ENCODE measurements around the gene FGFR2. TPM values are rescaled to one million over a fixed set of nuclear protein-coding genes. Genes with fewer than 3 reads are reported as not detected.

Gene FGFR2
- total and polyA plus RNA-seq, 9 of the 15 experiments (the other 6 are each of a cell fraction or from before 2014, with no cell fraction given): 0.20 TPM; not detected in 8

- ChIA-PET POLR2A (no interaction called here), CTCF (ENCODE audit: low intra/inter-chr PET ratio) (no interaction called here)
- Histone ChIP-seq H3K4me3 (no peak overlapping the region), H2AFZ (ENCODE audit: low read depth, low read length) (no peak overlapping the region), H3K9me1 (ENCODE audit: control insufficient read depth, insufficient read depth, low read length) (no peaks in the 10 kb centered on the region), H3K9me3 (replicated peaks; ENCODE audit: control insufficient read depth, insufficient read depth, low read depth, low read length) (no peaks in the 10 kb centered on the region), H3K9ac (ENCODE audit: insufficient read depth in 1 of 2, low read depth in 2 of 2, low read length in 2 of 2) (no peak overlapping the region), H3K4me1 (replicated peaks in 1 of 2; ENCODE audit: control insufficient read depth in 2 of 2, insufficient read depth in 2 of 2, low read length in 2 of 2) (no peaks in the 10 kb centered on the region), H4K20me1 (replicated peaks; ENCODE audit: control insufficient read depth, insufficient read depth, low read length) (no peaks in the 10 kb centered on the region), H3K27me3 (ENCODE audit: control insufficient read depth in 2 of 2, insufficient read depth in 2 of 2, low read length in 2 of 2) (peaks cover 0 to 15% of the 10 kb centered on the region in 2 experiments; a peak in 3 of 5 replicates), H3K79me2 (ENCODE audit: control insufficient read depth, insufficient read depth, low read length) (no peaks in the 10 kb centered on the region), H3K27ac (ENCODE audit: extremely low read depth, low read depth, low read length) (no peak overlapping the region), H3K4me2 (ENCODE audit: insufficient read depth, low read length) (no peak overlapping the region), H3K36me3 (ENCODE audit: control insufficient read depth, insufficient read depth, low read length) (no peaks in the 10 kb centered on the region)
- no peak for ATAC-seq
- WGBS (ENCODE audit: insufficient coverage, low coverage, missing lambda C conversion rate): 3% methylated on average over 8 of the region's 16 CpGs
- DNase-seq (ENCODE audit: extremely low read depth in 1 of 4, low spot score in 3 of 4): no peak
- intact Hi-C loops (cut with micrococcal nuclease): no loop called here
- in situ Hi-C loops (cut with MboI): no loop called here
- FAIRE-seq: no peak
- BruUV-seq (replicated peaks): no TSS peak
- TF ChIP-seq ZNF830 (CRISPR knock-in tag; IDR thresholded peaks at IDR 0.05) (no peak), ZNF707 (CRISPR knock-in tag; conservative IDR thresholded peaks at IDR 0.05) (no peak), PHF20 (IDR thresholded peaks at IDR 0.05; ENCODE audit: partially characterized antibody) (no peak), GATAD2B (IDR thresholded peaks at IDR 0.05; ENCODE audit: borderline replicate concordance) (no peak), E2F8 (IDR thresholded peaks at IDR 0.05; ENCODE audit: low read depth, partially characterized antibody) (no peak), TOE1 (IDR thresholded peaks at IDR 0.05; ENCODE audit: borderline replicate concordance) (no peak), TOE1 (CRISPR knock-in tag; IDR thresholded peaks at IDR 0.05; ENCODE audit: borderline replicate concordance, low read depth) (no peak), GATAD2A (IDR thresholded peaks at IDR 0.05) (no peak), PHB2 (IDR thresholded peaks at IDR 0.05; ENCODE audit: low read depth) (no peak), POLR3A (IDR thresholded peaks at IDR 0.05; ENCODE audit: borderline replicate concordance, extremely low read depth, insufficient read depth, insufficient read length) (no peak), SMARCA5 (IDR thresholded peaks at IDR 0.05) (no peak)
Observed at GRCh38 chr10:121500701-121501332, 97.4 kb downstream of the FGFR2 start.
